GM23248 (cell line): ENCODE results near the gene COG1.

Experiments used
- EZH2 ChIP-seq: fragments of 200-600 bp; sonication (generic); IDR thresholded peaks from 2 replicates; pipeline ENCODE4 v1.6.1; 2018; ENCODE audit warnings: antibody characterized with exemption, mild to moderate bottlenecking; ENCODE audit not compliant: insufficient read depth, poor library complexity, severe bottlenecking
- EZH2phosphoT487 ChIP-seq: fragments of 200-600 bp; sonication (generic); IDR thresholded peaks from 2 replicates; pipeline ENCODE4 v1.6.1; 2018; ENCODE audit warnings: antibody characterized with exemption, moderate library complexity, mild to moderate bottlenecking, low read depth; ENCODE audit not compliant: insufficient read depth

DNA sequence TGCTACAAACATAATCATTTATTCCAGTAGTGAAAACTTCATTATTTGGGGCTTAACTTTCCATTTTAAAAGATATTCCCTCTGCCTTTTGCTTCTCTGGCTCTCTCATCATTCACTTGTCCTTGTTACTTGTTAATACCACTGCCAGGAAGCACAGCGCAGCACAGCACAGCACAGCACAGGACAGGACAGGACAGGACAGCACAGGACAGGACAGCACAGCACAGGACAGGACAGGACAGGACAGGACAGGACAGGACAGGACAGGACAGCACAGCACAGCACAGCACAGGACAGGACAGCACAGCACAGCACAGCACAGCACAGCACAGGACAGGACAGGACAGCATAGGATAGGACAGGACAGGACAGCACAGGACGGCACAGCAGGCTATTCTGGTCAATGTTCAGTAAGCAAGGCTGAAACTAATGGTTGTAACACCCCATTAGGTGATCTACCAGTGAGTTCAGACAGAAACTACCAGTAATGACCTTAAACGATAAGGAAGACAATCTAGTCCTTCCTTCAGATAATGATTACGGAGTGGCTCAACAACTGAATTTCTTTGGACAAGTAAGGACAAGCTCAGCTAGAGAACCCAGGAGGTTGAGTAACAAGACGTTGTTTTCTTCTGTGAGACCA lies 31.9 kb downstream of the COG1 start:
- TF ChIP-seq EZH2, result no peak
- TF ChIP-seq EZH2phosphoT487, result no peak
